Measurements from ENCODE around the gene VWA5B2.

The VWA5B2 gene

DNA sequence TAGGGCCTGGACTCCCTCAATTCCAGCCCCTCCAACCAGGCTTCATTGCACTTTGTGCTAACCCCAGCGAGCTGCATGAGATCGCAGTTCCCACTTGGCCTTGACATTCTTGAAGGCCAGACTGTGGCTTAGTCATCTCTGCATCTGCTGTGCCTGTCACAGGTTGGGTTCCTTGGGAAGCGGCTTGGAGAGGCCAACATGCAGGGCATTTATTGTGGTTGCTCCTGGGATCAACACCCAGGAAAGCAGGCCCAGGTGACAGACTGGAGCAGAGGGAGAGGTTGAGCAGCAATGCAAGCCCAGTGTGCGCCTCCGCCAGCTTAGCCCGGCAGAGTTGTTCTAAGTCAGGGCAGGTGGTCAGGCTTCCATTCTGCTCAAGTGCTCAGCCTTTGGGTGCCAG, 32.8 kb upstream of the VWA5B2 start:
- H3K4me2 ChIP-seq (ENCODE audit: low read length): no peak overlapping the region
- no peak overlapping the region for H3K9ac ChIP-seq (ENCODE audit: low read length)
- H3K4me1 ChIP-seq (ENCODE audit: low read length): no peaks in the 10 kb centered on the region
- no peak overlapping the region for H3K27ac ChIP-seq (ENCODE audit: low read length)
- no peak for TF ChIP-seq EZH2phosphoT487 (IDR thresholded peaks at IDR 0.05; ENCODE audit: low read depth)
- TF ChIP-seq, protein P1, sequence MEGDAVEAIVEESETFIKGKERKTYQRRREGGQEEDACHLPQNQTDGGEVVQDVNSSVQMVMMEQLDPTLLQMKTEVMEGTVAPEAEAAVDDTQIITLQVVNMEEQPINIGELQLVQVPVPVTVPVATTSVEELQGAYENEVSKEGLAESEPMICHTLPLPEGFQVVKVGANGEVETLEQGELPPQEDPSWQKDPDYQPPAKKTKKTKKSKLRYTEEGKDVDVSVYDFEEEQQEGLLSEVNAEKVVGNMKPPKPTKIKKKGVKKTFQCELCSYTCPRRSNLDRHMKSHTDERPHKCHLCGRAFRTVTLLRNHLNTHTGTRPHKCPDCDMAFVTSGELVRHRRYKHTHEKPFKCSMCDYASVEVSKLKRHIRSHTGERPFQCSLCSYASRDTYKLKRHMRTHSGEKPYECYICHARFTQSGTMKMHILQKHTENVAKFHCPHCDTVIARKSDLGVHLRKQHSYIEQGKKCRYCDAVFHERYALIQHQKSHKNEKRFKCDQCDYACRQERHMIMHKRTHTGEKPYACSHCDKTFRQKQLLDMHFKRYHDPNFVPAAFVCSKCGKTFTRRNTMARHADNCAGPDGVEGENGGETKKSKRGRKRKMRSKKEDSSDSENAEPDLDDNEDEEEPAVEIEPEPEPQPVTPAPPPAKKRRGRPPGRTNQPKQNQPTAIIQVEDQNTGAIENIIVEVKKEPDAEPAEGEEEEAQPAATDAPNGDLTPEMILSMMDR (IDR thresholded peaks at IDR 0.05; ENCODE audit: low read depth, low read length): no peak
- H4K20me1 ChIP-seq (ENCODE audit: insufficient read depth, low read length): no peaks in the 10 kb centered on the region
- H3K27me3 ChIP-seq (ENCODE audit: low read depth, low read length): no peaks in the 10 kb centered on the region
- H2AFZ ChIP-seq (ENCODE audit: low read depth, low read length): no peak overlapping the region
- H3K79me2 ChIP-seq (ENCODE audit: low read length): no peaks in the 10 kb centered on the region
- no peaks in the 10 kb centered on the region for H3K9me3 ChIP-seq (ENCODE audit: insufficient read depth, low read length)
- peaks cover 29% of the 10 kb centered on the region for H3K36me3 ChIP-seq (replicated peaks; ENCODE audit: low read depth, low read length)
- no peak overlapping the region for H3K4me3 ChIP-seq (ENCODE audit: low read length)

DNA sequence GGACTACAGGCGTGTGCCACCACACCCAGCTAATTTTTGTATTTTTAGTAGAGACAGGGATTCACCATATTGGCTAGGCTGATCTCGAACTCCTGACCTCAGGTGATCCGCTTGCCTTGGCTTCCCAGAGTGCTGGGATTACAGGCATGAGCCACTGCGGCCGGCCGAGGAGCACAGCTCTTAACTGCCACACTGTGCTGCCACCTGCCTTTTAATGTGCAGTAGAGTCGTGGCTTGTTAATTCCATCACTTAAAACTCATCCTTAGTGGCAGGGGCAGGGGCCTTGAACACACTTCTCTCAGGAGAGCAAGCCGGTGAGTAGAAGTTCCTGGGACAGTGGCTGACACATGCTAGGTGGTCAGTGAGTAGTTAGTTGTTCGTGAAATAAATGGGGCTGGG, 30.9 kb upstream of the VWA5B2 start:
- Histone ChIP-seq H3K9me3 (ENCODE audit: insufficient read depth, low read length) (no peaks in the 10 kb centered on the region), H4K20me1 (ENCODE audit: insufficient read depth, low read length) (no peaks in the 10 kb centered on the region), H2AFZ (ENCODE audit: low read depth, low read length) (no peak overlapping the region), H3K27ac (ENCODE audit: low read length) (no peak overlapping the region), H3K27me3 (ENCODE audit: low read depth, low read length) (no peaks in the 10 kb centered on the region), H3K4me2 (ENCODE audit: low read length) (no peak overlapping the region), H3K4me3 (ENCODE audit: low read length) (no peak overlapping the region), H3K36me3 (replicated peaks; ENCODE audit: low read depth, low read length) (peaks cover 16% of the 10 kb centered on the region), H3K9ac (ENCODE audit: low read length) (no peak overlapping the region), H3K4me1 (ENCODE audit: low read length) (no peaks in the 10 kb centered on the region), H3K79me2 (ENCODE audit: low read length) (no peaks in the 10 kb centered on the region)
- TF ChIP-seq EZH2phosphoT487 (IDR thresholded peaks at IDR 0.05; ENCODE audit: low read depth): no peak
- TF ChIP-seq, protein P1 (IDR thresholded peaks at IDR 0.05; ENCODE audit: low read depth, low read length): no peak

DNA sequence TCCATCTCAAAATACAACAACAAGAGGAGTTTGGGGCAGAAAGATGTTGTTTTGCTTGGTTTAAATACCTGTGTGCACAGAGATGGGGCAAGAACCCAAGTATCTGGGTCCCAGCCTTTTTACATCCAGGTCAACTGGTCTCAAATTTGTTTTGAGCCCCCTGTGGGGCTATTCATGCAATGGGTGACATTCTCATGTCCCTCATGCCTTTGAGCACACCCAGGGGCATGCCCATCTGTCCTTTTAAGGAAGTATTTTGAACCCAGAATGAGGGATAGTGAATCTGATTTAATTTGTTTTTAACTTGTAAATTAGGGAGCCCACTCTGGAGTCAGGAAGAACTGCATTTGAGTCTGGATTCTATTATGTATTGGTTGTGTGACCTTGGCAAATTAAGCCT, 28.6 kb upstream of the VWA5B2 start:
- Histone ChIP-seq H4K20me1 (ENCODE audit: insufficient read depth, low read length) (no peaks in the 10 kb centered on the region), H3K4me3 (ENCODE audit: low read length) (no peak overlapping the region), H3K9ac (ENCODE audit: low read length) (no peak overlapping the region), H3K4me1 (ENCODE audit: low read length) (no peaks in the 10 kb centered on the region), H3K36me3 (replicated peaks; ENCODE audit: low read depth, low read length) (peaks cover 2% of the 10 kb centered on the region), H3K27me3 (ENCODE audit: low read depth, low read length) (no peaks in the 10 kb centered on the region), H3K4me2 (ENCODE audit: low read length) (no peak overlapping the region), H2AFZ (ENCODE audit: low read depth, low read length) (no peak overlapping the region), H3K9me3 (ENCODE audit: insufficient read depth, low read length) (no peaks in the 10 kb centered on the region), H3K27ac (ENCODE audit: low read length) (no peak overlapping the region), H3K79me2 (ENCODE audit: low read length) (no peaks in the 10 kb centered on the region)
- TF ChIP-seq EZH2phosphoT487 (IDR thresholded peaks at IDR 0.05; ENCODE audit: low read depth): no peak
- TF ChIP-seq, protein P1 (IDR thresholded peaks at IDR 0.05; ENCODE audit: low read depth, low read length): no peak

DNA sequence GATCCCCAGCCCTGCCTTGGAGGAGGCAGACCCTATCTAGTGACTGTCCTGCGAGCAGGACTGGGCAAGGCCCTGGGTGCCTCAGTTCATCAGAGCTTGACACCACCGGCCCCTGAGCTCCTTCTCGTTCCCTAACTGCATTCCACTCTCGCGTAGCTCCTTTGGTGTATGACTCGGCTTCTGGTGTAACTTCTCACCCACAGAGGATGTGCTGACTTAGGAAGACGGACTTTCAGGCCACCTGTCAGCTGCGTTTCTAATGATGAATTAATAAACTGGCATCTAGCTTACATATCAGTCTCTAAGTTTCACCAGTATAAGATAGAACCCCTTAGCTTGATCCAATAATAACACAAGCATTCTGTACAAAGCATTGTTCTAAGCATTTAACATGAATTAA, 25.9 kb upstream of the VWA5B2 start:
- Histone ChIP-seq H3K4me3 (ENCODE audit: low read length) (no peak overlapping the region), H3K27ac (ENCODE audit: low read length) (no peak overlapping the region), H3K79me2 (ENCODE audit: low read length) (no peaks in the 10 kb centered on the region)

More for the DNA sequence above, 25.9 kb upstream of the VWA5B2 start:
- H3K27me3 ChIP-seq (ENCODE audit: low read depth, low read length): peaks cover 12% of the 10 kb centered on the region
- no peaks in the 10 kb centered on the region for H4K20me1 ChIP-seq (ENCODE audit: insufficient read depth, low read length)
- no peaks in the 10 kb centered on the region for H3K9me3 ChIP-seq (ENCODE audit: insufficient read depth, low read length)
- no peak overlapping the region for H3K4me2 ChIP-seq (ENCODE audit: low read length)
- TF ChIP-seq, protein P1 (IDR thresholded peaks at IDR 0.05; ENCODE audit: low read depth, low read length): no peak
- TF ChIP-seq EZH2phosphoT487 (IDR thresholded peaks at IDR 0.05; ENCODE audit: low read depth): no peak
- no peak overlapping the region for H3K9ac ChIP-seq (ENCODE audit: low read length)
- H3K4me1 ChIP-seq (ENCODE audit: low read length): no peaks in the 10 kb centered on the region
- H2AFZ ChIP-seq (ENCODE audit: low read depth, low read length): no peak overlapping the region
- no peaks in the 10 kb centered on the region for H3K36me3 ChIP-seq (replicated peaks; ENCODE audit: low read depth, low read length)
